Gastrocnemius medialis (tissue), 4 donors: Measurements from ENCODE around the gene ELK3.

Experiments
- CTCF ChIP-seq, 5 experiments: fragments of 450-650 bp in 3 of 5; fragments of 200-600 bp in 2 of 5; sonication (generic) in 2 of 5; IDR thresholded peaks in 4 of 5; conservative IDR thresholded peaks in 1 of 5; 1 replicate in 4 of 5; 2 replicates in 1 of 5; pipeline ENCODE4 v1.5.1; 2016 to 2019; ENCODE audit warnings: antibody characterized with exemption in 5 of 5, mild to moderate bottlenecking in 3 of 5, moderate library complexity in 3 of 5
- POLR2A ChIP-seq, 2 donors: fragments of 450-650 bp; IDR thresholded peaks; one replicate each; pipeline ENCODE4 v1.6.1; 2017; ENCODE audit warnings: antibody characterized with exemption in 2 of 2, mild to moderate bottlenecking in 2 of 2, moderate library complexity in 2 of 2

DNA sequence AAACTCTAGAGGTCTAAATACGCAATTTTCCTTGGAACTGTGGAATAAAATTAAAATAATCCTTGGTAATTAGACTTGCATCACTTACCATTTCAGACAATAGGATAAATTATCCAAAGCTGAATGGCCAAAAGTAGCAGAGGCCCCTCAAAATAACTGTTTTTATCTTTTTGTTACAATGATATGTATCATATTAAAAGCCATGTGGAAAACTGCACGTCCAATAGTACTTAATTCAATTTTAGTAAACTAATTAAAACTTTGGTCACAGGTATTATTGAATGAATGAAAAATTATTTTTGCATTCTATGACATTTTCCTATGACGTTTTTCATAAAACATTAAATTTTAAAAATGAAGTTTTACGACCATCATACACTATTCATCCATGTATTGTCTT, 107.6 kb downstream of the ELK3 start:
- no peak for TF ChIP-seq CTCF (IDR thresholded peaks at IDR 0.05 in 4 of 5, conservative IDR thresholded peaks at IDR 0.05 in 1 of 5)
- no peak for TF ChIP-seq POLR2A (IDR thresholded peaks at IDR 0.05)
